Mesodermal cell (in vitro differentiated cells): ENCODE data around the gene FZR1.
A peak's percentile ranks its signal among the peaks of the same experiment; 100 is the strongest.

Source experiments
- H3K27ac ChIP-seq: 2 replicates; pipeline ENCODE4 v1.7.0; 2013; ENCODE audit warnings: mild to moderate bottlenecking, low read depth, low read length, moderate library complexity; ENCODE audit not compliant: severe bottlenecking
- H3K36me3 ChIP-seq: 2 replicates; pipeline ENCODE4 v1.7.1; 2013; ENCODE audit warnings: mild to moderate bottlenecking, low read length, moderate library complexity; ENCODE audit not compliant: control insufficient read depth, insufficient read depth
- H3K4me1 ChIP-seq: one replicate; pipeline ENCODE4 v1.7.1; 2013; ENCODE audit warnings: mild to moderate bottlenecking, low read length; ENCODE audit not compliant: insufficient read depth, control insufficient read depth, poor library complexity, severe bottlenecking
- H3K4me3 ChIP-seq: 2 replicates; pipeline ENCODE4 v1.7.0; 2013; ENCODE audit warnings: low read length, control low read depth, mild to moderate bottlenecking; ENCODE audit not compliant: insufficient read depth, poor library complexity, severe bottlenecking; ENCODE audit errors: extremely low read depth
- H3K9me3 ChIP-seq: 2 replicates; pipeline ENCODE4 v1.7.1; 2013; ENCODE audit warnings: mild to moderate bottlenecking, low read length, moderate library complexity; ENCODE audit not compliant: control insufficient read depth
- WGBS, 2 experiments: methylation state at CpG; one replicate each; pipeline ENCODE4 v1.1.5; 2013; ENCODE audit warnings: missing lambda C conversion rate in 2 of 2; ENCODE audit not compliant: insufficient coverage in 2 of 2; 5-methylcytosine and 5-hydroxymethylcytosine counted together

The FZR1 gene

DNA sequence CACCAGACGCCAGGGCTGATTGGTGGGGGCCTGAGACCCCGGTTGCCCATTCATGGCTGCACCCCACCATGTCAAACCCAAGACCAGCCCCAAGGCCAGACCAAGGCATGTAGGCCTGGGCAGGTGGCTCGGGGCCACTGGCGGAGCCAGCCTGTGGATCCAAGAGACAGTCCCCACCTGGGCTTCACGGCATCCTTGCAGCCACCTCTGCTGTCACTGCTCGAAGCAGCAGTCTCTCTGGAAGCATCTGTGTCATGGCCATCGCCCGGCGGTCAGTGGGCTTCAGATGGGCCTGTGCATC, 29.1 kb downstream of the FZR1 start:
- no peak overlapping the region for H3K4me3 ChIP-seq
- no peak overlapping the region for H3K27ac ChIP-seq
- no peaks in the 10 kb centered on the region for H3K9me3 ChIP-seq
- WGBS, 2 experiments = 94 to 96% methylated on average over 9 of the region's 9 CpGs
- H3K36me3 ChIP-seq = peaks cover 64% of the 10 kb centered on the region
- H3K4me1 ChIP-seq = no peaks in the 10 kb centered on the region

DNA sequence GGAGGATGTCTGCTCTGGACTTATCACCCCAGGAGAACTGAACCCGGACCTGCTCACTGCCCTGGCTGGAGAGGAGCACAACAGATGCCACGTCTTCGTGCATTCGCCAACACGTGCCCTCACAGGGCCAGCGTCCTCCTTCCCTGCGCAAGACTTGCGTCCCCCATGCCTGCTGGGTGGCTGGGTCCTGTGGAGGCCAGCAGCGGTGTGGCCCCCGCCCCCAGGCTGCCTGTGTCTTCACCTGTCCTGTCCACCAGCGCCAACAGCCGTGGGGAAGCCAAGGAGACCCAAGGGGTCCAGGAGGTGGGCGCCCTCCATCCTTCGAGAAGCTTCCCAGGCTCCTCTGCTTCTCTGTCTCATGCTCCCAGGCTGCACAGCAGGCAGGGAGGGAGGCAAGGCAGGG, 29.5 kb downstream of the FZR1 start:
- 96 to 98% methylated on average over 6 to 12 of the region's 14 CpGs for WGBS, 2 experiments
- Histone ChIP-seq H3K9me3 (no peaks in the 10 kb centered on the region), H3K4me3 (no peak overlapping the region), H3K36me3 (peaks cover 61% of the 10 kb centered on the region), H3K27ac (no peak overlapping the region), H3K4me1 (no peaks in the 10 kb centered on the region)

DNA sequence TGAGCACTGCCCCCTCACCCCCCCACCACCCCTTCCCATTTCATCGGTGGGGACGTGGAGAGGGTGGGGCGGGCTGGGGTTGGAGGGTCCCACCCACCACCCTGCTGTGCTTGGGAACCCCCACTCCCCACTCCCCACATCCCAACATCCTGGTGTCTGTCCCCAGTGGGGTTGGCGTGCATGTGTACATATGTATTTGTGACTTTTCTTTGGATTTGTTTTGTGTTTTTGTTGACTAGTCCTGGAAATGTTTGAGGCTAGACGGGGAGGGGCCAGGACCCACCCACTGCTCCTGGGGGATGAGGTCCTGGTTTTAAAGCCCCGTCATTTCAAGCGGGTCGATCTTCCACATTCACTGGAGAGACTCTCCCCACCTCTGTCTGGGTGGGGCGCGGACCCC, 29.9 kb downstream of the FZR1 start:
- H3K36me3 ChIP-seq = peaks cover 56% of the 10 kb centered on the region
- peak overlapping the region; percentile 23 for H3K27ac ChIP-seq
- no peaks in the 10 kb centered on the region for H3K9me3 ChIP-seq
- H3K4me1 ChIP-seq = no peaks in the 10 kb centered on the region
- H3K4me3 ChIP-seq = no peak overlapping the region
- 96 to 100% methylated on average over 5 to 6 of the region's 10 CpGs for WGBS, 2 experiments

DNA sequence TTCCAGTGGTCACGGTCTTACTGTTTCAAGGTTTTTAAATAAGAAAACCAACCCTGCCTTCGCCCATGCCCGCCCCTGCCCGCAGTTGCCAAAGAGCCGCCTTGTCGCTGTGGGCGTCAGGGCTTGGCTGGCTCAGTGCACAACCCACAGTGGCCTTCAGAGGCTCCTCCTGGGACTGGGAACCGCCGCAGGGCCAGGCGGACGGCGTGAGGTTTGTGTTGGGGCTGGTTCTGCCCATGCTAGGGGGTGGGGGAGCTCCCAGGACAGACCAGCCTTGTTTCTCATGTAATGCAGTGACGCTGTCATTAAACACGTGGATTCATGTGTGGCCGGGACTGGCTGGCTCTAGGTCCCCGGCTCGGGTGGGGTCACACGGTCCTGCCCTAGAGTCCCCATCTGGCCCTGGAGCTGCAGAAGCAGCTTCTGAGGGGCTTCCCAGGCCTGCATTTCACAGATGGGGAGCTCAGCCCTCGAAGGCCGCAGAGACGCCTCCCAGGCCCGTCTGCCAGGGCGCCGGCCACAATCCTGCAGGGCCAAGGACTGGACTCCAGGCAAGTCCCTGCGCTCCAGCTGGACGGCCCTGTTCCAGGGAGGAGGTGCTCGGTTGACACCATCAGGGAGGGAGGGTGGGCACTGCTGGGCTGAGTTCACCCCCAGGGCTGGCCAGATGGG, 30.5 kb downstream of the FZR1 start:
- peaks cover 51% of the 10 kb centered on the region for H3K36me3 ChIP-seq
- H3K4me1 ChIP-seq = no peaks in the 10 kb centered on the region
- H3K4me3 ChIP-seq = no peak overlapping the region
- 95 to 98% methylated on average over 23 to 27 of the region's 27 CpGs for WGBS, 2 experiments
- no peaks in the 10 kb centered on the region for H3K9me3 ChIP-seq
- H3K27ac ChIP-seq = peak overlapping the region; percentile 23

DNA sequence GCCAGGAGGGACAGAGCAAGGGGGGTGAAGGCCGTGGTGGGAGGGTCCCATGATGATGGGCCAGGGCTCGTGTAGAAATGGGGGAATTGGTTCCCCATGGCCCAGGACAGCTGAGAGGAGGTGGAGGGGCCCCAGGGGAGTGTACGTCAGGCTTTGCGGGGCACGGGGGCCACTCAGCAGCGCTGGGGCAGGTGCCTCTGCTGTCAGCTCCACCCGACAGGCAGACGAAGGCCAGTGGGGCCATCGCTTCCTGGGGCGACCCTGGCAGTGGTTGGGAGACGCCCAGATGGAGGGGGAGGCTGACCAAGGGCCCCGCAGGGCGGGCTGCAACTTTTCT, 31.0 kb downstream of the FZR1 start:
- H3K4me1 ChIP-seq = no peaks in the 10 kb centered on the region
- no peak overlapping the region for H3K27ac ChIP-seq
- H3K9me3 ChIP-seq = no peaks in the 10 kb centered on the region
- H3K36me3 ChIP-seq = peaks cover 49% of the 10 kb centered on the region
- H3K4me3 ChIP-seq = no peak overlapping the region
- WGBS, 2 experiments = 93 to 94% methylated on average over 12 to 13 of the region's 13 CpGs

DNA sequence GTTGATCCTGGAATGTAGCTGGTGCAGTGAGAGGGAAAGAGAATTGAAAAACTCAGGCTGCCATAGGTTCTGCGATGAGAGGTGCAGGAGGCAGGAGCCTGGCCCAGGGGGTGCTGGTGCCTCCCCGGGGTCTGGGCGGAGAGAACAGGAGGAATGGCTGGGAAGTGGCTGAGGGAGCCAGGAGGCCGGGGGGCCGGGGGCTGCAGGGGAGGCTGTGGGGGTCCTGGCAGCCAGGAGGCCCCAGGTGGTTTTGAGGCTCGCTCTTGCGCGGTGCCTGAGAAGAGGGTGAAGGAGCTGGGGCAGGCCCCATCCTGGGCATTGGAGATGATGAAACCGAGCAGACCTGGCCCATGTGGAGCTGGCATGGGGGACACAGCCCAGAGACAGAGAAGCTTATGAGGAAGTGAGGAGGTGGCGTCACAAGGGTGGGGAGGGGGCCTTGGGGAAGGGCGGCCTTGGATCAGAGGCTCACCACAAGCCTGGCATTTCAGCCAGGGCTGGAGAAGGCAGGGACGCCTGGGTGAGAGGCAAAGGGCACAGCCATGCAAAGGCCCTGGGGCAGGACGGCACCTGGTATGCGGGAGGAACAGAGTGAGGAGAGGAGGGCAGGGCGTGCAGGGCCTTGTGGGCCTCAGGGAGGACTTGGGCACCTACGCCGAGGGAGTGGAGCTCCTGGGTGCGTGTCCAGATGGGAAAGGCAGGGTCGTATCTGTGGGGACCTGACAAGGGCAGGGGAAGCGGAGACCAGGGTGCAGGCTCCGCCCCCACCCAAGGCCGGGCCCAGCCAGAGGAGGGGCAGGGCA, 31.5 kb downstream of the FZR1 start:
- 92 to 93% methylated on average over 12 to 22 of the region's 22 CpGs for WGBS, 2 experiments

DNA sequence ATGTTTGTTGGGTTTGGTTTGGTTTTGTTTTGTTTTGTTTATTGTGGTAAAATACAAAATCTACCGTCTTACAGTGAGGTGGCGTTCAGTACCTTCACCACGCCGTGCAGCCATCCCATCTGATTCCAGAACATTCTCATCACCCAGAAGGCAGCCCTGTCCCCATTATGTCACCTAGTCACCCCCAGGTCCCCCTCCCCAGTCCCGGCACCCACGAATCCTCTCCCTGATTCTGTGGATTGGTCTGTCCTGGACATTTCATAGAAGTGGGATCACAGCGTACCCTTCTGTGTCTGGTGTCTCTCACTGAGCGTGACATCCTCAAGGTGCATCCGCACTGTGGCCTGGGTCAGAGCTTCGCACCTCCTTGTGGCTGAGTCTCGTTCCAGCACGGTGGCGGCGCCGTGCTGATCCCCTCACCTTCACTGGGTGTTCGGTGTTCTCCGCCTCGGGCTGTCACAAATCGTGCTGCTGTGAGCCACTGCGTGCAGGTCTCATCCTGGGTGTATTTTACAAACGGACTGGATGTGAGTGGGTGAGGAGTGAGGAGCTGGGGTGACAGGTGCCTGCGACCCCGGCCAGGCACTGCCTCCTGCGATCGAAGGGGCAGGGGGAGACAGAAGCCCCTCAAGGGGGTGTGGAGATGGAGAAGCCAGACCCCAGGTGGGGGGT, 32.3 kb downstream of the FZR1 start:
- peaks cover 36% of the 10 kb centered on the region for H3K36me3 ChIP-seq

More for the DNA sequence above, 31.5 kb downstream of the FZR1 start:
- no peak overlapping the region for H3K4me3 ChIP-seq
- H3K36me3 ChIP-seq = peaks cover 44% of the 10 kb centered on the region
- H3K4me1 ChIP-seq = no peaks in the 10 kb centered on the region
- no peaks in the 10 kb centered on the region for H3K9me3 ChIP-seq
- H3K27ac ChIP-seq = no peak overlapping the region

DNA sequence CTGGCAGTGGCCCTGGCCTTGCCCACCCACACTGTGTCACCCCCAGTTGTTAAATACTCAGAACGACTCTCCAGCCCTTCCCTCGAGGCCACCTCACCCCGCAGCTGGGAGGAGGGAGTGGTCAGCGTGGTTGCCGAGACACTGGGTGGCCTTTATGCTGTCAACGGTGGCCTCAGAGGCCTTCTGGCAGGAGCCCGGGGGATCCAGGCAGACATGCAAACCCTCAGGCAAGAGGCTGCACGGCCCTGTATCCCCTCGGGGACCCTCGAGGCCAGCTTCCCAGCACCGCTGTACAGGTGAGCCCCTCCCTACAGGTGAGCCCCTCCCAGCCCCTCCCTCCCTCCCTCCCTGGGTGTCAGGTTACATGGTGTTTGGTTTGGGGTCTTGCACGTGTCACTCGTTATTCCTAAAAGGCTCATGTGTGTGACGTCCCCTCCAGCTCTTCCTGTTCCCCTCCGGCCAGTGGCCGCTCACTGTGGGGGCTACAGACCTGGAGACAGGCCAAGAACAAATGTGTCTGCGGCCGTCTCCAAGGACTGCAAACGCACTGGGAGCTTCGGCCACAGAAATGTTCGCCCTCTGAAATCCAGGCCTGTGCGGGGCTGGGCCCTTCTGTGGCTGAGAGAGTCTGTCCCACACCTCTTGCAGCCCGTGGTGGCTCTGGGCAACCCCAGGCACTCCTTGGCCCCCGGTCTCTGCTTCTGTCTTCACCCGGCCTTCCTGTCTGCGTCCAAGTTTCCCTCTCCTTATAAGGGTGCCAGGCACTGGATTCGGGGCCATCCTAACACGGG, 33.0 kb downstream of the FZR1 start, which contains the start of gene TEKTIP1:
TSS of gene TEKTIP1 (plus strand) at position 210 of the 791 bp plus-strand sequence. CDS start at position 214, 4 bp downstream.
- 82 to 87% methylated on average over 22 to 25 of the region's 28 CpGs for WGBS, 2 experiments
- no peak within 1 kb of the TSS for H3K27ac ChIP-seq
- no peaks in the 10 kb centered on the region for H3K9me3 ChIP-seq
- peaks cover 31% of the 10 kb centered on the region for H3K36me3 ChIP-seq
- no peak within 1 kb of the TSS for H3K4me3 ChIP-seq
- H3K4me1 ChIP-seq = no peaks in the 10 kb centered on the region

More for the DNA sequence above, 32.3 kb downstream of the FZR1 start:
- no peak overlapping the region for H3K4me3 ChIP-seq
- no peaks in the 10 kb centered on the region for H3K4me1 ChIP-seq
- no peaks in the 10 kb centered on the region for H3K9me3 ChIP-seq
- no peak overlapping the region for H3K27ac ChIP-seq
- 94 to 97% methylated on average over 20 to 24 of the region's 25 CpGs for WGBS, 2 experiments

DNA sequence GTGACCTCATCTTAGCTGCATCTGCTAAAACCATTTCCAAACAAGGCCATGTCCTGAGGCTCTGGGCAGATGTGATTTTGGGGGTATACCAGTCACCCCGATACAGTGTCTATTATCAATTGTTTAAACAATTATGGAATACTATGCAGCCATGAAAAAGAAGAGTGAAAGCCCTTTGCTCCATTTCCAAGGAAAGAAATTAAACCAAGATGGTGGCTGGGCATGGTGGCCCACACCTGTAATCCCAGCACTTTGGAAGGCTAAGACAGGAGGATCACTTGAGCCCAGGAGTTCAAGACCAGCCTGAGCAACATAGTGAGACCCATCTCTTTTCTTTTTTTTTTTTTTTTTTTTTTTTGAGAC, 33.6 kb downstream of the FZR1 start:
- Histone ChIP-seq H3K4me3 (no peak overlapping the region), H3K27ac (no peak overlapping the region), H3K9me3 (no peaks in the 10 kb centered on the region), H3K36me3 (peaks cover 29% of the 10 kb centered on the region), H3K4me1 (no peaks in the 10 kb centered on the region)
- WGBS, 2 experiments = no CpG with 5 or more reads among the region's 1 CpG

DNA sequence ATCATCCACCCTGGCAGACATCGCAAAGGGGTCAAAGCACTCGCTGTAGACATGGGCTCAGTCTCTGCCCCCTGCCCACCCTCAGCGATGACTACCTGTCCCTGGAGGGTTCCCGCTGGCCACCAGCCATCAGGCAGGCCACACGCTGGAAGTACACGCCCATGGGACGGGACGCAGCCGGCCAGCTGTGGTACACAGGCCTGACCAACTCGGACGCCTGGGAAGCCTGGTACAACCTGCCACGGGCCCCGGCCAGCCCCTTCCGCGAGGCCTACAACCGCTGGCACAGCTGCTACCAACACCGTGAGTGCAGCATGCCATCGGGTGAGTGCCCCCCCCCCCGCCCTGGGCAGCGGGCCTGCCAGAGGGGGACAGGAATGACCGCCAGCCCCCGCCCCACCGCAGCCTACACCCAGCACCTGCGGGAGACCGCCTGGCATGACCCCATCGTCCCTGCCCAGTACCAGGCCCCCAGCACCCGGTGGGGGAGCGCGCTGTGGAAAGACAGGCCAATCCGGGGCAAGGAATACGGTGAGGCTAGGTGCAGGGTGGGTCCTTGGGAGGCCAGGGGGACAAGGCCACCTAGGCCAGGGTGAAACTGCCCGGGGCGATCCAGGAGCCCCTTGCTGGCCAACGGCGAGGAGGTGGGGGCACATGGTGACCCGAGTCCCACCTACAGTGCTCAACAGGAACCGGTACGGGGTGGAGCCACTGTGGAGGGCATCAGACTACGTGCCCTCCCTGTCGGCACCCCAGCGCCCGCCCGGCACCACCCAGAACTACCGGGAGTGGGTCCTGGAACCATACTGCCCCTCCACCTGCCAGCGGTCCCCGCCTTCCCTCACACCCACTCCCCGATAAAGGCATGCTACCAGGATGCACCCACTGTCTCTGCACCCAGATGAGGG, 37.3 kb downstream of the FZR1 start:
- 91 to 96% methylated on average over 35 to 44 of the region's 47 CpGs for WGBS, 2 experiments
- peaks cover 34% of the 10 kb centered on the region for H3K36me3 ChIP-seq
- H3K27ac ChIP-seq = no peak overlapping the region
- no peaks in the 10 kb centered on the region for H3K4me1 ChIP-seq
- no peak overlapping the region for H3K4me3 ChIP-seq
- no peaks in the 10 kb centered on the region for H3K9me3 ChIP-seq
